Measurements from ENCODE around the gene PKP1.

- TF ChIP-seq CTCF (IDR thresholded peaks at IDR 0.05) (no peak), ZFX (IDR thresholded peaks at IDR 0.05; ENCODE audit: borderline replicate concordance) (no peak)
These were observed 22.5 kb downstream of the PKP1 start for GRCh38 chr1:201305815-201306214.

All from 22Rv1 (cell line).